GM13977 (cell line): ENCODE measurements around the gene SNN.

ENCODE experiments used
- DNase-seq: peaks from one replicate; pipeline ENCODE4 v3.0.0; 2012; ENCODE audit warnings: low spot score
- in situ Hi-C: fragments of 300-500 bp; cut with MboI; formaldehyde crosslinking; loops from one replicate; pipeline ENCODE4 v1.12.0; 2022; ENCODE audit warnings: low sequenced_read_pairs, low pct_unique_long_range_greater_than_20kb, mixed read lengths, inconsistent platforms; ENCODE audit not compliant: unreplicated experiment
- TF ChIP-seq, protein P1 (sequence below): IDR thresholded peaks from 2 replicates; pipeline ENCODE4 v1.5.1; 2012; ENCODE audit warnings: mild to moderate bottlenecking, control low read depth; ENCODE audit not compliant: insufficient read depth; ENCODE audit errors: extremely low read depth, missing control alignments

The SNN gene

DNA sequence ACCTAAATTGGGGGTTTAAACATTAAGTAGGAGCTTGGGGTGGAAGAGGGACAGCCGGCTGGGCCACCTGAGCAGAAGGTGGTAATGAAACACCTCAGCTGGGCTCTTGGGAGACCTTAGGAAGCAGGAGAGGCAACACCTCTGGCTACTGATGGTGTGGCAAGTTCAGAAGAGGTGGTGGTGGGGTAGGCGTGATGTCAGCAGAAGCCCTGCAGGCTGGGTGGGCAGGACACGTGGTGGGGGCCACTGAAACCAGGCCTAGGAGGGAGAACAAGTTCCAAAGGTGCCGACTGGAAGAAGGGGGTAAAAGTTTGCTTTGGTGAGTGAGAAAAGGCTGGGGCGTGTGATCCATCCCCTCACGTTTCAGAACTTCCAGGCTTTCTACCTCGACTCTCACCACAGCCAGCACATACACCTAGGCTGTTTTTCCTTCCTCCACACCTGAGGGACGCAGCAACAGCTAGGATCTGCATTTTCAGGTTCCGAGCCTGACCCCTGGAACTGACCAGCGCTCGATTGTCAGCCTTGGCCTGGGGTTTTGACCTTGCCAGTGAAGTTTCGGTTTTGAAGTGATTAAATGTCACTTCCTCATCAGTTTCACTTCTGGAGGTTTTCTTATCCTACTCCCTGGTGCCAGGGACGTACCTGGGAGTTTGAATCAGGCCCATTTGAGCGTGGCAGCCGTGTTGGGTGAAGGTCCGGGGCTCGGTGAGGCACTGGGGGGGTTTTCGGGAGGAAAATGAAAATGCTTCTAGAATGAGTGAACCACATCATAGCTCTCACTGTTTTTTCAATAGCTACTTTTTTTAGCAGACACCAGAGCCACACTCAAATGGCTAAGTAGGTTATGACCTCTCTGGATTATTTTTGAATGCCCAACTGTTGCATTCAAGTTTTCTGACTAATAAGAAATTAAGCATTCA is 10.0 kb downstream of the SNN start:
- TF ChIP-seq, protein P1, sequence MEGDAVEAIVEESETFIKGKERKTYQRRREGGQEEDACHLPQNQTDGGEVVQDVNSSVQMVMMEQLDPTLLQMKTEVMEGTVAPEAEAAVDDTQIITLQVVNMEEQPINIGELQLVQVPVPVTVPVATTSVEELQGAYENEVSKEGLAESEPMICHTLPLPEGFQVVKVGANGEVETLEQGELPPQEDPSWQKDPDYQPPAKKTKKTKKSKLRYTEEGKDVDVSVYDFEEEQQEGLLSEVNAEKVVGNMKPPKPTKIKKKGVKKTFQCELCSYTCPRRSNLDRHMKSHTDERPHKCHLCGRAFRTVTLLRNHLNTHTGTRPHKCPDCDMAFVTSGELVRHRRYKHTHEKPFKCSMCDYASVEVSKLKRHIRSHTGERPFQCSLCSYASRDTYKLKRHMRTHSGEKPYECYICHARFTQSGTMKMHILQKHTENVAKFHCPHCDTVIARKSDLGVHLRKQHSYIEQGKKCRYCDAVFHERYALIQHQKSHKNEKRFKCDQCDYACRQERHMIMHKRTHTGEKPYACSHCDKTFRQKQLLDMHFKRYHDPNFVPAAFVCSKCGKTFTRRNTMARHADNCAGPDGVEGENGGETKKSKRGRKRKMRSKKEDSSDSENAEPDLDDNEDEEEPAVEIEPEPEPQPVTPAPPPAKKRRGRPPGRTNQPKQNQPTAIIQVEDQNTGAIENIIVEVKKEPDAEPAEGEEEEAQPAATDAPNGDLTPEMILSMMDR = no peak
- in situ Hi-C loops = no loop called here
- DNase-seq = no peak

DNA sequence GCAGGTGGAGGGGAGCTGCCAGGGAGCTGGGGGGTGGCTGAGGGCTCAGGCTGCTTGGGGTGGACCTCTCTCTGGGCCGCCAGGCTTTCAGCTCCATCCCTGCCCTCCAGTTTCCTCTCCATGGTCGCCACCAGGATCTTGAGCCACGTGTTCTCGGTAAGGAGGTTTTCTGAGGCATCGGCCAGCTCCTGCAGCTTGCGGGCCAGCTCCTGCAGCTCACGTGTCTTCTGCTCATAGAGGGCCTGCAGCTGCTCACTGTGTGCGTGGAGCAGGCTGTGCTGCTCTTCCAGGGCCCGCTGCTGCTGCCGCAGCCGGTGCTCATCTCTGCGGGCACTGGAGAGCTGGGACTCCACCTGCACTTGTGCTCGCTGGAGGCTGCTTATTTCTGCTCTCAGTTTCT is 11.0 kb downstream of the SNN start:
- in situ Hi-C loops = no loop called here

DNA sequence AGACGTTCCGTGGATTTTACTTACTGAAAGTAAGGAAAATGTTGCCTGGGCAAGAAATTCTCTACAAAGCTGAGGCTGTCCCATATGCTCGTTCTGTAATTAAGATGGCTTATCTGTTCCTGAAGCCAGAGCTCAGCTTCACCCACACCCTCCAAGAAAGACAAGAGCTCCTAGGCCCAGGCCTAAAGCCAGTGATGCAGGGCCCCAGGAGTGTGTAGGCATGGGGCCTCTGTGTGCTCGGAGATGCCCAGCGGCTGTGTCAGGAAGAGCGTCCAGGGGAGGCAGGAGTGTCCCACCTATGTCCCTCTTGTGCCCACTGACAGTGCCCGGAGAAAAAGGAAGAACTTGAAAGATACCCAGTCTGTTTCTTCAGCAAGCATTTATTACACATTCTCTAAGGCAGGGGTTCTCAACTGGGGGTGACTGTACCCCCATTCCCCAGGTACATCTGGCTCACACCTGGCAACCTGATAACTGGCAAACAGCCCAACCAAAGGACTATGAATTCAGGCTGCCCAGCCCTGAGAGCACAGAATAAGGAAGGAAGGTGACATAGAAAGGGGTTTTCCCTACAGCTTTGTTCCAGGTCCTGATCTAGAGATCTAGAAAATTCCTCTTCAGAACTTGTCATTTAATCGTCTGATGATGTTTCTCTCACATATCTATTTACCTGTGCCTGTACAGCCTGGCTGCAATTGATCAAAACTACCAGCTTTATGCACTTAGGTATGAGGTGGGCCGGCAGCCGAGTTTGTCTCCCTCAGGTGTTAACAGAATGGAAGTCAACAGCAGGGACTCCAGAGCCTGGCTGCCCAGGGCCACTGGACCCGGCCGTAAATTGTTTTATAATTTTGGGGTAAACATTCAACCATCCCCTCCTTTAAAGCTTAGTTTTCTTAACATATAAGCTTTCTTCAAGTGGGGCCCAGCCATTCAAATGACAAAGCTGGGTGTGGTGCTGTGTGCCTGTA is 12.0 kb downstream of the SNN start:
- DNase-seq = no peak
- in situ Hi-C loops = no loop called here
- TF ChIP-seq, protein P1 = no peak

More for the DNA sequence above, 11.0 kb downstream of the SNN start:
- no peak for DNase-seq
- TF ChIP-seq, protein P1 = no peak

DNA sequence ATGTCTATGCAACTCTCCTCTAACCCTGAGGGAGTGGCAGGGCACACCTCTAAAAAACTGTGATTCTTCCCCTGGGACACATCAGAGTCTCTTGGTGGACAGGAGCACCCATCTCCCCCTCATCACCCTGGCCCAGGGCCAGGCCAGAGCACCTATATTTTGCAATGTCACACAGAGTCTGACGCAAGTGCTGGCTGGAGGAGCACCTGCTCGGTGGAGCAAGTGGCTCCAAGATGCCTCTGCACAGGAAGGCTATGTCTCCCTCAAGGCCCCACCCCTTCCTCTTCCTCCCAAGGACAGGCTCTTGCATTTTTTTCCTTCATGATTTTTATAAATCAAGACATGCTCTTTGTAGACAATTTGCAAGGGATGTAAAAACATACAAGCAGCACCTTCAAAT is 13.3 kb downstream of the SNN start:
- DNase-seq = no peak
- in situ Hi-C loops = no loop called here

DNA sequence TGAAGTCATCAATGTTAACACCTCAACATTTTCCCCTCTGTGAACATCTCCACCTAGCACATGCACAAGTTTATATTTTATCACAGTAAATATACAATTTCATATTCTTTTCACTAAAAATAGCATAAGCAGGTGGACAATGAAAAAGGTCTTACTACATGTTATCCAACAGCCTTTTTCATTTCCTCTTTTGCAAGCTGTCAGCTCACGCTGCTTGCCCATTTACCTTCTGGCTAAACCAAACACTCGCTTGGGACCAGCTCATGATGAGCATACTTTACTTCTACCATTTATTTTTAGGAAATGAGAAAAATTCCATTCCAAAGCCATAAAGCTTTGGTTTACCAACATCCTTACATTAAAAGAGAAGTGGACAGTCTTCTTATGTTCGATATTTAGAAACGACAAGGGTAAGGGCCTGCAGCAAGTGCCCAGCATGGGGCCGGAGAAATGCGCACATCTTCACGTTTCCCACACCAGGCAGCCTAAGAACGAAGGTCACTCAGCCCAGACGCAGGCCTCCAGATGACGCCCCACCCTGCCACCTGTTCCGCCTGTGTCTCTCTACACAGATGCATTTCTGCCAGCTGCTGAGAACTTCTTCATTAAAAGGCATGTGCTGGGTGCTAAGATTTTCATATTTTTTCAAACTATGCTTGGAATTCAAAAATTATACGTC is 13.9 kb downstream of the SNN start:
- in situ Hi-C loops = no loop called here
- no peak for DNase-seq
- TF ChIP-seq, protein P1 = no peak

More for the DNA sequence above, 13.3 kb downstream of the SNN start:
- TF ChIP-seq, protein P1 = no peak

DNA sequence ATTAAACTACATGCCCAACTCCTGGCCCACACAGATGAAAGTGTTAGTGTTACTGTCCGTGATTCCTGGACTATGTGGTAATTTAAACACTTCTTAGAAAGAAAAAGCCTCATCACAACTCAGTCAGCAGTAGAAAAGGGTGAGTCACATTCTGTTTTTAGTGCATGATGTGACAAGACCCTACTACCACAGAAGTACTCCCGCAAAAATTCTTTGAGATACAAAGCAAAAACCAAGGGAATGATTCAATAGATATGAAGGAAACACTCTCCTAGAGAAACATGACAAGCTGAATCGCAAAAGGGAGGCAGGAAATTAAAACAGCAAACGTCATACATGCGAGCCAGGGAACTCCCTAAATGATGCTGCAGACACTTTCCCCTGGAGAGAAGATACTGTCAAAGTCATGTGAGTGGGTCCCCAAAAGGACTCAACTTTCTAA is 14.4 kb downstream of the SNN start:
- DNase-seq = no peak
- in situ Hi-C loops = no loop called here
- TF ChIP-seq, protein P1 = no peak
